Left ventricle myocardium inferior (tissue), 1 donor: ENCODE measurements around the gene COP1. TPM values are rescaled to one million over a fixed set of nuclear protein-coding genes. Genes with fewer than 3 reads are reported as not detected.

Experiments used
- DNase-seq: peaks from one replicate; pipeline ENCODE4 v3.0.0-alpha.2; 2020
- H3K27ac ChIP-seq: fragments of 200-600 bp; replicated peaks from 2 replicates; pipeline ENCODE4 v1.8.0; 2021
- H3K27me3 ChIP-seq: fragments of 200-600 bp; 2 replicates; pipeline ENCODE4 v1.8.0; 2021; ENCODE audit warnings: low read depth
- H3K36me3 ChIP-seq: fragments of 200-600 bp; 2 replicates; pipeline ENCODE4 v1.8.0; 2021
- H3K4me1 ChIP-seq: fragments of 200-600 bp; 2 replicates; pipeline ENCODE4 v1.8.0; 2021
- H3K4me3 ChIP-seq: fragments of 200-600 bp; 2 replicates; pipeline ENCODE4 v1.8.0; 2021; ENCODE audit warnings: mild to moderate bottlenecking, moderate library complexity
- H3K9me3 ChIP-seq: fragments of 200-600 bp; replicated peaks from 2 replicates; pipeline ENCODE4 v1.8.0; 2021
- CTCF ChIP-seq: fragments of 200-600 bp; IDR thresholded peaks from 2 replicates; pipeline ENCODE4 v1.8.0; 2021; ENCODE audit warnings: antibody characterized with exemption, mild to moderate bottlenecking, borderline replicate concordance
- intact Hi-C: fragments of 100-400 bp; cut with micrococcal nuclease; formaldehyde crosslinking; loops from one replicate; pipeline ENCODE4 v1.11.0; 2022
- total RNA-seq: library from RNA; stranded (reverse); fragmentation: NEBNext Ultra II Directional; extraction: Animal tissue kit (Norgen Biotek cat#: 25700); gene quantifications from one replicate; pipeline ENCODE4 v1.2.1, GENCODE V29; 2021
- donor health status: DM: no; HTN: yes; CAD: no; lungs with severe emphysema.

COP1 gene
- total RNA-seq, 1 donor from 2014 or later, result 22.6 TPM

- peaks cover under 1% of the 10 kb centered on the region for H3K9me3 ChIP-seq
- TF ChIP-seq CTCF, result no peak
- H3K4me3 ChIP-seq, result no peak overlapping the region
- no peaks in the 10 kb centered on the region for H3K27me3 ChIP-seq
- H3K27ac ChIP-seq, result no peak overlapping the region
- peaks cover 6% of the 10 kb centered on the region for H3K36me3 ChIP-seq
- H3K4me1 ChIP-seq, result peaks cover 4% of the 10 kb centered on the region
- intact Hi-C loops, result no loop called here
- no peak for DNase-seq
Observed at GRCh38 chr1:176183618-176184017, 23.5 kb downstream of the COP1 start.

- H3K4me3 ChIP-seq, result no peak overlapping the region
- no peak for TF ChIP-seq CTCF
- no peaks in the 10 kb centered on the region for H3K27me3 ChIP-seq
- peaks cover 8% of the 10 kb centered on the region for H3K4me1 ChIP-seq
- H3K9me3 ChIP-seq, result no peaks in the 10 kb centered on the region
- H3K36me3 ChIP-seq, result peaks cover 12% of the 10 kb centered on the region
- no peak overlapping the region for H3K27ac ChIP-seq
- intact Hi-C loops, result no loop called here
- no peak for DNase-seq
Observed at GRCh38 chr1:176178316-176178715, 28.8 kb downstream of the COP1 start.

- no peaks in the 10 kb centered on the region for H3K9me3 ChIP-seq
- no peak overlapping the region for H3K27ac ChIP-seq
- H3K36me3 ChIP-seq, result peaks cover 15% of the 10 kb centered on the region
- H3K4me3 ChIP-seq, result no peak overlapping the region
- intact Hi-C loops, result no loop called here
- H3K27me3 ChIP-seq, result no peaks in the 10 kb centered on the region
- peaks cover 8% of the 10 kb centered on the region for H3K4me1 ChIP-seq
- no peak for TF ChIP-seq CTCF
- DNase-seq, result no peak
Observed at GRCh38 chr1:176177764-176178163, 29.3 kb downstream of the COP1 start.

- peaks cover 8% of the 10 kb centered on the region for H3K4me1 ChIP-seq
- no peaks in the 10 kb centered on the region for H3K27me3 ChIP-seq
- peaks cover 33% of the 10 kb centered on the region for H3K36me3 ChIP-seq
- no peak overlapping the region for H3K4me3 ChIP-seq
- no peaks in the 10 kb centered on the region for H3K9me3 ChIP-seq
- no peak for TF ChIP-seq CTCF
- H3K27ac ChIP-seq, result no peak overlapping the region
- no peak for DNase-seq
- intact Hi-C loops, result no loop called here
Observed at GRCh38 chr1:176174108-176174507, 33.0 kb downstream of the COP1 start.

- TF ChIP-seq CTCF, result no peak
- intact Hi-C loops, result no loop called here
- peaks cover 33% of the 10 kb centered on the region for H3K36me3 ChIP-seq
Observed at GRCh38 chr1:176172215-176172614, 34.9 kb downstream of the COP1 start.

GRCh38 chr1:176167210-176167609 lies 39.9 kb downstream of the COP1 start:
- intact Hi-C loops, result no loop called here
- no peaks in the 10 kb centered on the region for H3K9me3 ChIP-seq
- no peaks in the 10 kb centered on the region for H3K27me3 ChIP-seq
- H3K4me3 ChIP-seq, result no peak overlapping the region
- no peak for DNase-seq
- TF ChIP-seq CTCF, result no peak
- H3K4me1 ChIP-seq, result no peaks in the 10 kb centered on the region
- no peak overlapping the region for H3K27ac ChIP-seq
- peaks cover 29% of the 10 kb centered on the region for H3K36me3 ChIP-seq

More at GRCh38 chr1:176172215-176172614, 34.9 kb downstream of the COP1 start:
- DNase-seq, result no peak
- H3K27ac ChIP-seq, result no peak overlapping the region
- no peaks in the 10 kb centered on the region for H3K4me1 ChIP-seq
- no peaks in the 10 kb centered on the region for H3K9me3 ChIP-seq
- H3K4me3 ChIP-seq, result no peak overlapping the region
- no peaks in the 10 kb centered on the region for H3K27me3 ChIP-seq
